Measurements from ENCODE around the gene NMT1. TPM values are rescaled to one million over a fixed set of nuclear protein-coding genes. Genes with fewer than 3 reads are reported as not detected.

Gene NMT1
- total RNA-seq, 1 donor from 2014 or later, result 97.9 TPM

DNA sequence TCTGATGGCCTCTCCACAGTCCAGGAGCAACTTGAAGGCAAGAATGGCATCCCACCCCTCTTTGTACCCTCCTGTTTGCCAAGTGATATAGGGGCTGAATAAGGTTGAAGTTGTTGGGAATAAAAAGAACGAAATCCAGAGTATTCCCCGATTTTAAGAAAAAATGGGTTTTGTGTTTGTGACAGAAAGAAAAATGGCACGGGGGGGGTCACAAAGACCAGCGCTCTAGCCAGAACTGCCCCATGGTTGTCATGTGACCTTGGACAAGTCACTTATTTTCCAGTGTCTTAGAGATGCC, 85.4 kb downstream of the NMT1 start:
- H3K27me3 Mint-ChIP-seq (ENCODE audit: unreplicated experiment), result no peaks in the 10 kb centered on the region
- peak overlapping the region; percentile 99 for H3K4me3 Mint-ChIP-seq (ENCODE audit: unreplicated experiment)
- H3K27ac Mint-ChIP-seq (ENCODE audit: unreplicated experiment), result peak overlapping the region; percentile 100
- peaks cover 1% of the 10 kb centered on the region for H3K36me3 Mint-ChIP-seq (ENCODE audit: unreplicated experiment)
- TF ChIP-seq, protein P1, sequence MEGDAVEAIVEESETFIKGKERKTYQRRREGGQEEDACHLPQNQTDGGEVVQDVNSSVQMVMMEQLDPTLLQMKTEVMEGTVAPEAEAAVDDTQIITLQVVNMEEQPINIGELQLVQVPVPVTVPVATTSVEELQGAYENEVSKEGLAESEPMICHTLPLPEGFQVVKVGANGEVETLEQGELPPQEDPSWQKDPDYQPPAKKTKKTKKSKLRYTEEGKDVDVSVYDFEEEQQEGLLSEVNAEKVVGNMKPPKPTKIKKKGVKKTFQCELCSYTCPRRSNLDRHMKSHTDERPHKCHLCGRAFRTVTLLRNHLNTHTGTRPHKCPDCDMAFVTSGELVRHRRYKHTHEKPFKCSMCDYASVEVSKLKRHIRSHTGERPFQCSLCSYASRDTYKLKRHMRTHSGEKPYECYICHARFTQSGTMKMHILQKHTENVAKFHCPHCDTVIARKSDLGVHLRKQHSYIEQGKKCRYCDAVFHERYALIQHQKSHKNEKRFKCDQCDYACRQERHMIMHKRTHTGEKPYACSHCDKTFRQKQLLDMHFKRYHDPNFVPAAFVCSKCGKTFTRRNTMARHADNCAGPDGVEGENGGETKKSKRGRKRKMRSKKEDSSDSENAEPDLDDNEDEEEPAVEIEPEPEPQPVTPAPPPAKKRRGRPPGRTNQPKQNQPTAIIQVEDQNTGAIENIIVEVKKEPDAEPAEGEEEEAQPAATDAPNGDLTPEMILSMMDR (IDR thresholded peaks at IDR 0.05), result no peak
- H3K4me1 Mint-ChIP-seq (ENCODE audit: unreplicated experiment), result peaks cover 23% of the 10 kb centered on the region
- no peak for DNase-seq (ENCODE audit: extremely low spot score, unreplicated experiment)
- no peaks in the 10 kb centered on the region for H3K9me3 Mint-ChIP-seq (ENCODE audit: unreplicated experiment)

DNA sequence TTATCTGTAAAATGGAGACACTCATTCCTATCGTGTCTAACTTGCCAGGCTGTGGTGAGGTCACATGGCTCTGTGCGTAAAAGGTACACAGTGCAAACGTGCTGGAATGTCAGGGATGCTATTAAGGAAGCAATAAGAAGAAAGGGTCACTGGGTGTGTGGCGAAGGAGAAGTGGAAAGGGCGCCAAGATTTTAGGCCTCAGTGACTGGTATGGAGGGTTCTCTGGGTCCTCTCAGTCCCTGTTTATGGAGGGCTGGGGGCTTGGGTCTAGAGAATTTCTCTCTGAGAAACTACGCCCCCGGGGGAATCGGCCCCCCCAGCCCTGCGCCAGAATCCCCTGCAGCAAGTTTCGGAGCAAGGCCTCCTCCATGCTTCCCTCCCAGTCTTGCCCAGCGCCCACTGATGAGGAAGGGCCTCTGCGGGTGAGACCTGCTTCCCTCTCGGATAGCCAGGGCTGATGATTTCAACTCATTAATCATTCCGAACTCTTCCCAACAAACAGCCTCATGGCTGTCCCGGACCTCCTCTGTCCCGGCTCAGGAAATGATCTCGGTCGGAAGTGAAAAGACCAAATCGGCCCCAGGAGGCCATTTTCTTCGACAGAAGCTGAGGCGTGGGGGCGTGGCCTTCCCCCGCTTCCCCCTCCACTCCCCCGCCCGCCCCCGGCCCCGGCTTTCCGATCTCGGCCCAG, 85.9 kb downstream of the NMT1 start:
- no peaks in the 10 kb centered on the region for H3K9me3 Mint-ChIP-seq (ENCODE audit: unreplicated experiment)
- peaks cover 1% of the 10 kb centered on the region for H3K36me3 Mint-ChIP-seq (ENCODE audit: unreplicated experiment)
- H3K27me3 Mint-ChIP-seq (ENCODE audit: unreplicated experiment), result no peaks in the 10 kb centered on the region
- TF ChIP-seq, protein P1 (IDR thresholded peaks at IDR 0.05), result no peak
- H3K27ac Mint-ChIP-seq (ENCODE audit: unreplicated experiment), result peak overlapping the region; percentile 100
- H3K4me1 Mint-ChIP-seq (ENCODE audit: unreplicated experiment), result peaks cover 28% of the 10 kb centered on the region
- peak overlapping the region; percentile 99 for H3K4me3 Mint-ChIP-seq (ENCODE audit: unreplicated experiment)
- DNase-seq (ENCODE audit: extremely low spot score, unreplicated experiment), result no peak

DNA sequence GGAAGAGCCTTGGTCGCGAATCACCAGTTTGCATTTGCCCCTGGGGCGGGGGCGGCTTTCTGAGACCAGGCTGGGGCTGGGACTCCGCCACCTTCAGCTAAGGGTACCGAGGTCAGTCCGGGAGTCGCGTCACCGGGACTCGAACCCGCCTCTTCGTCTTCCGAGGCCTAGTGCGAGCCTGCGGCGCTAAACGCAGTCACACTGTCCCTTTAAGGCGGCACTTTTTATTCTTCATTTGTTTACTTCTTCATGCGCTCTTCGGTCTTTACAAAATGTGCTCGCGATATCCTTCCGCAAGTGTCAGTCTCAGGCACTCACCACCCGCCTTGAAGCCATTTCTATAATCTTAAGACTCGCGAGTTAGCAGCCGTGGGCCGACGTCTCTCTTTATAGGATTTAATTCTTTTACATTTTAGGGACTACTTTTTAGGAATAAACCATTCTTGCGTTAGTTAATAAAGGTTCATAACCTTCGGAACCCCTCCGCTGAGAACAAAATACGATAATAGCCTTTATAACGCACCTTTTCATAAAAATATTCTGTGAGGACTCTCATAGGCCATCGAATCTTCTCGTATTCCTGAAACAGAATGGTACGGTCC, 86.6 kb downstream of the NMT1 start:
- Mint-ChIP-seq H3K27me3 (ENCODE audit: unreplicated experiment) (no peaks in the 10 kb centered on the region), H3K27ac (ENCODE audit: unreplicated experiment) (peak overlapping the region; percentile 100), H3K4me3 (ENCODE audit: unreplicated experiment) (peak overlapping the region; percentile 99), H3K36me3 (ENCODE audit: unreplicated experiment) (peaks cover 1% of the 10 kb centered on the region), H3K4me1 (ENCODE audit: unreplicated experiment) (peaks cover 33% of the 10 kb centered on the region), H3K9me3 (ENCODE audit: unreplicated experiment) (no peaks in the 10 kb centered on the region)
- DNase-seq (ENCODE audit: extremely low spot score, unreplicated experiment), result no peak
- TF ChIP-seq, protein P1 (IDR thresholded peaks at IDR 0.05), result no peak

DNA sequence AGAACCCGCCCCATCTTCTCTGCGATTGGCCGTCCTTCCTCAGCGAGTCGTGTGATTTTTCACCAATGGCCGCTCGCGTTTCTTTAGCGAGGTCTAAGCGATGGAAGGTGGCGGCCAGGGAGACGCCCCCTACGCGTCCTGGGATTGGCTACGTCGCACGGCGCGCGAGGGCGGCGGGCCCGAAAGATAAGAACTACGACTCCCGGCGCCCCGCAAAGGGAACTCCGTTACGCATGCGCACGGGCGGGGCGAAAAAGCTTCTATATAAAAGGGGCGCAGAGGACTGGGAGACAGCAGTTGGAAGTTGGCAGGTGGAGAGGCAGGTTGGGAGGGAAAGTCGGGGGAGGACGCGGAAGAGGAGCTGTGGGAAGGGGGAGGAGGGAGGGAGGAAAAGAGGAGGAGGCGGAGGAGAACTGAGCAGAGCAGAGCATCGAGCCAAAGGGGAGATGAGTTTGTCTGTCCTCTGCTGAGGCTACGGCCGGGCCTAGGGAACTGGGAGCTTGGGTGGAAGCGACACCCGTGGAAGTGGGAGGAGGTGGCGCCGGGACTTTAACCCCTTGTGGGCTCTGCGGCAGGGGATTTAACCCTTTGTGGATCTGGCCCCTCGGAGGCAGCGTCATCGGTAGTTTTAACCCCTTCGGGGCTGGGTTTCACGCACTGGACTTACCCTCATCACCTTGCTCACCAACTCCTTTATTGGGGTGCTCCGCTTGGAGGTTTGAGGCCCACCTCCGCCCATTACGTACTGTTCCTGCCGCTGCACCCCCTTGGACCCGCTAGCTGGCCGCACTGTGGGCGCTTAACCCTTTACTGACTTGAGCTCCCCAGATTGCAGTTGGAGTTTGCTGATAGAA, 87.3 kb downstream of the NMT1 start, which contains the start of gene HEXIM1:
HEXIM1 (plus strand) TSS at position 293 of the 854 bp plus-strand sequence. CDS start 716 bp downstream, outside the sequence.
- Mint-ChIP-seq H3K27ac (ENCODE audit: unreplicated experiment) (peak within 1 kb of the TSS; percentile 100), H3K36me3 (ENCODE audit: unreplicated experiment) (peaks cover 1% of the 10 kb centered on the region), H3K9me3 (ENCODE audit: unreplicated experiment) (no peaks in the 10 kb centered on the region), H3K27me3 (ENCODE audit: unreplicated experiment) (no peaks in the 10 kb centered on the region), H3K4me1 (ENCODE audit: unreplicated experiment) (peaks cover 33% of the 10 kb centered on the region), H3K4me3 (ENCODE audit: unreplicated experiment) (peak within 1 kb of the TSS; percentile 99)
- TF ChIP-seq, protein P1 (IDR thresholded peaks at IDR 0.05), result no peak
- DNase-seq (ENCODE audit: extremely low spot score, unreplicated experiment), result peak; percentile 100
